AG09319 (cell line): ENCODE data around the gene UBAC2.
A peak's percentile ranks its signal among the peaks of the same experiment; 100 is the strongest.

Source experiments
- DNase-seq: peaks from one replicate; pipeline ENCODE4 v3.0.0-alpha.2; 2010; ENCODE audit warnings: low read depth; ENCODE audit errors: extremely low read depth
- TF ChIP-seq, protein P1 (sequence below): IDR thresholded peaks from 2 replicates; pipeline ENCODE4 v1.5.1; 2011; ENCODE audit warnings: low read depth, mild to moderate bottlenecking, inconsistent platforms, low read length, moderate library complexity

Gene UBAC2

DNA sequence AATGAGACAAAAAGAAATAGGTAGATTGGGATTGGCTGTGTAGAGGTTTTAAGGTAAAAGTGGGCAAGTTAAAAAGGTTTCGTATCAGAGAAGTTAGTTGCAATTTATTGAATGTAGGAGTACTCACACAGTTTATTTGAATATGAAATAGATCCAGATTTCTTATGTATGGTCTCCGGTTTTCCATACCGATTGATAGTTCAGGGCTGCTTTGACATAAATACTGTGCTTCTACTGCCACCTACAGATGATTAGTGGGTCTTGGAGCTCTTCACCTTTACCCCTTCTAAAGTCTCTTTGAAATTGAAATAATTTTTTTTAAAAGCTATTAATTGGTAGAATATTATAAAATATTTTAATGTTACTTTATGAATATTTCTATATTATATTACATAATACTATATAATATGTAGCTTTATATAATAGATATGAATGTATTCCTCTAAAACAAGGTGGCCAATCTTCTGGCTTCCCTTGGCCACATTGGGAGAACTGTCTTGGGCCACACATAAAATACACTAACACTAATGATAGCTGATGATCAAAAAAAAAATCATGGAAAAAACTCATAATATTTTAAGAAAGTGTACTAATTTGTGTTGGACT is 65.3 kb downstream of the UBAC2 start:
- DNase-seq, result no peak
- TF ChIP-seq, protein P1, sequence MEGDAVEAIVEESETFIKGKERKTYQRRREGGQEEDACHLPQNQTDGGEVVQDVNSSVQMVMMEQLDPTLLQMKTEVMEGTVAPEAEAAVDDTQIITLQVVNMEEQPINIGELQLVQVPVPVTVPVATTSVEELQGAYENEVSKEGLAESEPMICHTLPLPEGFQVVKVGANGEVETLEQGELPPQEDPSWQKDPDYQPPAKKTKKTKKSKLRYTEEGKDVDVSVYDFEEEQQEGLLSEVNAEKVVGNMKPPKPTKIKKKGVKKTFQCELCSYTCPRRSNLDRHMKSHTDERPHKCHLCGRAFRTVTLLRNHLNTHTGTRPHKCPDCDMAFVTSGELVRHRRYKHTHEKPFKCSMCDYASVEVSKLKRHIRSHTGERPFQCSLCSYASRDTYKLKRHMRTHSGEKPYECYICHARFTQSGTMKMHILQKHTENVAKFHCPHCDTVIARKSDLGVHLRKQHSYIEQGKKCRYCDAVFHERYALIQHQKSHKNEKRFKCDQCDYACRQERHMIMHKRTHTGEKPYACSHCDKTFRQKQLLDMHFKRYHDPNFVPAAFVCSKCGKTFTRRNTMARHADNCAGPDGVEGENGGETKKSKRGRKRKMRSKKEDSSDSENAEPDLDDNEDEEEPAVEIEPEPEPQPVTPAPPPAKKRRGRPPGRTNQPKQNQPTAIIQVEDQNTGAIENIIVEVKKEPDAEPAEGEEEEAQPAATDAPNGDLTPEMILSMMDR, result peak; percentile 62

DNA sequence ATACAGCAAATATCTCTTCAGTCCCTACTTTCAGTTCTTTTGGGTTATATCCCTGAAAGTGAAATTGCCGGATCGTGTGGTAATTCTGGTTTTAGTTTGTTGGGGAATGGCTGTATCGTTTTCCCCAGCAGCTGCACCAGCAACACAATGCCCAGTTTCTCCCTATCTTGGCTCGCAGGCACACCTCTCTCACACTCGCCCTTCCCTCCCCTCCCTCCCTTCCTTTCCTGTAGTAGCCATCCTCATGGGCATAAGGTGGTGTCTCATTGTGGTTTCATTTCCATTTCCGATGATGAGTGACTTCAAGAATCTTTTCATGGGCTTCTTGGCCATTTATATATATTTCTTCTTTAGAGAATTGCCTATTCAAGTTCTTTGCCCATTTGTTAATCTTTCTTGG is 66.2 kb downstream of the UBAC2 start:
- no peak for DNase-seq
- TF ChIP-seq, protein P1, result no peak

DNA sequence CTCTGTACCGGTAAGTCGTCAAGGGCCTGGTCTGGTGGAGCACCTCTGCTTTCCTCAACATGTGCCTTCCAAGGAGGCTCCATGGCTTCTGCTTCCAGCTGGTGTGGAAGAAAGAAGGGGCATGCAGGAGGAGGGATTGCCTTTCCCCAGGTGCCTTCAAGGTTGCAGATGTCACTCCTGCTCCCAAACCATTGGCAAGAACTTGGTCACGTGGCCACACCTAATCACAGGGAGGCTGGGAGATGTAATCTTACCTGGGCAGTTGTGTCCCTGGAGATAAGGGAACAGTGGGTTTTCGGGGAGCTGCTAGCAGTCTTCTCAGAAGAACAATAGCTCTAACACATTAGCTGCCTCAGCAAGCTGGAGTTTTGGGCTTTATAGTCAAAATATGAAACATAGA is 67.3 kb downstream of the UBAC2 start:
- no peak for DNase-seq
- TF ChIP-seq, protein P1, result no peak

DNA sequence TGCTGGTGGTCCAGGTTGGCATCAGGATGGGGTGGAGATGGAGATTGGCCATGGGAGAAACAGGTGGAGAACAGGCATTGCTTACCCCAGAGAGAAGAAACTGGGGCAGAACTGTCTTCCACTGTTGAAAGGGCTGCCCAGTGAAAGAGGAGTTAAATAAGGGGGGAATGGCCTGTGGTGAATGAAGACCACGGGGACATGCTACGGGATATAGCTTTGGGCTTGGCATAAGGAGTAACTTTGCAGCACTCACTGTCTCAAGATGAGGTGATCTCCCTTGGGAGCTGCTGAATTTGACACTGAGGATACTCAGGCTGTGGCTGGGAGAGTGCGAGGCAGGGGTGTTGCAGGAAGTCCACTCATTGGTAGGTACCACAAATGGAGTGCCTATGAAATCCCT is 68.2 kb downstream of the UBAC2 start:
- TF ChIP-seq, protein P1, result no peak
- no peak for DNase-seq

DNA sequence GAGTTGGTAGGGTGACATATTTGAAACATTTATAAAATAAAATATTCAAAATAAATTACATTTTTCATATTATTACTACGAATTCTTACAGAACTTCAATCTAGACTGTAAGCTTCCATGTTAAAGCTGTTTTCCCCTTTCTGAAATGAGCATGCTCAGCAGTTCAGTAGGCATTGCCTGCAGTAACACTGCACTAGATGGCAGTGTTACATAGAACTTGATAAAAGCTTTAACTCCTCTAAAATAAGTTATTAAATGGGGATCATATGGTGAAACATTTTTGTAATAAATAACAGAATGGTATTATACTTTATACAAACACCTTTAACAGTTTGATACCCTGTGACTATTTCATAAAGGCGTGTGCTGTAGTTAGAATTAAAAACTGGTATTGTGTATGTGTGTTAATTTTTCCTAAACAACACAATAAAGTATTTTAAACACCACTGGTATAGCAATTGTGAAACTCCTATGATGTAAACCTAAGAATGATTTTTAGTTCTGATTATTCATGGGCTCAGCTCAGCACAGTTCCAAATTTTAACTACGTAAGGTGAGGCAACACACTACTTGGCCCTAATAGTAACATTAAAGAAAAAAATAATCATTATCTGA is 69.1 kb downstream of the UBAC2 start:
- TF ChIP-seq, protein P1, result peak; percentile 86
- DNase-seq, result no peak

DNA sequence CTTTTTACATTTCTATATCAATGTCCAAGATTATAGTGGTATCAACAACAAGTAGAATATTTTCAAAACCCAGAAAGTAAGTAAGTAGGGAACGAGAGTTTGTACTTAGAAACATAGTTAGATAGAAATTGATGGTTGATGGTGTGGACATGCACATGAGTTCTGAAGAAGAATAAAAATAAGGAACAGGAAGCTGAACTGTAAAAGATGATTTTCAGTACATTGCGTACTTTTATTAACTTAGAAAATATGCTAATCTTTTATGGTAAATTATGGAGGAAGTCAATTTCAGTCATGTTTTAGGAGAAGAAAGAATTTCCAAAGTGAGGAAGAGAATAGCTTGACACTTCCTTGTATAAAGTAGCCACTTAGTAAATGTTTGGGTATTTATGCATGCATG is 69.9 kb downstream of the UBAC2 start:
- no peak for DNase-seq
- TF ChIP-seq, protein P1, result no peak

DNA sequence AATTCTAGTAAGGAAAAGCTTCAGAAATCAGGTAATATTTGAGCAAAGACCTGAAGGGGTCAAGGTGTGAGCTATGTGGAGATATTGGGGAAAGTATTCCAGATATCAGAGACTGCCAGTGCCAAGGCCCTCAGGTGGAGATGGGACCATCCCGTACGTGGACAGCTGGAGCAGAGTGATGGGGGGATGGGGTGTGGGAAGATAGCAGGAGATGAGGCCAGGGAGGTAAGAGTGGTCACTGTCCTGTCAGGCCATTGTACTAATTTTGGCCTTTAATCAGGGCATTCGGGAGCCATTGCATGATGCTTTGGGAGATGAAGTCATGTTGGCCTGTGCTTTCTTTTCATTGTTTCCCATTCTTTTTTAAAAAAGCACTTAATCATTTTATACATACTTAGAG is 70.6 kb downstream of the UBAC2 start:
- TF ChIP-seq, protein P1, result no peak
- no peak for DNase-seq
